Upper lobe of left lung (tissue), 4 donors: Measurements from ENCODE around the gene ASTN2.

ENCODE experiments used
- CTCF ChIP-seq, 6 experiments: fragments of 450-650 bp in 4 of 6; fragments of 200-600 bp in 2 of 6; sonication (generic) in 2 of 6; IDR thresholded peaks; one replicate each; pipeline ENCODE4 v1.5.1; 2016 to 2019; ENCODE audit warnings: antibody characterized with exemption in 6 of 6
- EP300 ChIP-seq, 4 donors: sonication (generic); formaldehyde crosslinking; IDR thresholded peaks; one replicate each; pipeline ENCODE4 v1.5.1; 2017; ENCODE audit warnings: antibody characterized with exemption in 4 of 4, control low read depth in 2 of 4
- POLR2A ChIP-seq, 4 donors: fragments of 450-650 bp; IDR thresholded peaks; one replicate each; pipeline ENCODE4 v1.5.1; 2016 to 2017; ENCODE audit warnings: antibody characterized with exemption in 4 of 4, mild to moderate bottlenecking in 2 of 4
- POLR2AphosphoS5 ChIP-seq, 2 donors: sonication (generic); formaldehyde crosslinking; IDR thresholded peaks; one replicate each; pipeline ENCODE4 v1.5.1; 2017; ENCODE audit warnings: antibody characterized with exemption in 2 of 2

DNA sequence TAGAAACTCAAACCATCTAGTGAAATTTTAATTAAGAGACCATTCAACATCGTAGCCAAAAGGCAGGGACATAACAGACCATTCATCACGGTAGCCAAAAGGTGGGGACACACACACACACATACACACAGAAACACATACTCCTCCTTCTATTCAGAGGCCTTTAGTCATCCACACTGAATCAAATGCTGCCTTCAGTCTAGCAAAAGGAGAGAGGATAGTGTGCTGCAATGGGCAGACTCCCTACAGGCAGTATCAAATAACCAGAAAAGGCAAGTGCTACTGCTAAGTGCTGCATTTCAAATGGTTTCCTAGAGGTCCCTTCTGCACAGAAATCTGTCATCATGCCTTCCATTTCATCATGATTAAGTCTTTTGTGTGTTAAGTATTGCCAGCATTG is 423.8 kb downstream of the ASTN2 start:
- no peak for TF ChIP-seq POLR2AphosphoS5 (IDR thresholded peaks at IDR 0.05)
- no peak for TF ChIP-seq POLR2A (IDR thresholded peaks at IDR 0.05)
- no peak for TF ChIP-seq CTCF (IDR thresholded peaks at IDR 0.05)
- no peak for TF ChIP-seq EP300 (IDR thresholded peaks at IDR 0.05)
